Esophagus squamous epithelium (tissue), 5 donors: ENCODE data around the gene LRRC47. TPM values are rescaled to one million over a fixed set of nuclear protein-coding genes. Genes with fewer than 3 reads are reported as not detected.
"Not testable (repeated sequence)": the region's sequence is repeated elsewhere in the genome, so short reads cannot be mapped to it uniquely, and the experiment has no call there.

Experiments used
- DNase-seq: peaks from one replicate; lab custom pipeline; 2025; lab: John Stamatoyannopoulos, UW
- H3K27ac ChIP-seq, 4 donors: fragments of 200-600 bp; sonication (generic); one replicate each; pipeline ENCODE4 v1.5.1; 2016 to 2019; ENCODE audit warnings: mild to moderate bottlenecking in 1 of 4
- H3K27me3 ChIP-seq, 4 donors: fragments of 200-600 bp; sonication (generic); 1 replicate in 3 of 4; 2 replicates in 1 of 4; pipeline versions ENCODE4 v1.5.1 to v1.6.0; 2017 to 2021; ENCODE audit warnings: antibody characterized with exemption in 1 of 4
- H3K36me3 ChIP-seq, 3 donors: fragments of 200-600 bp; sonication (generic); one replicate each; pipeline ENCODE4 v1.5.1; 2016 to 2019
- H3K4me1 ChIP-seq, 3 donors: fragments of 200-600 bp; sonication (generic); one replicate each; pipeline ENCODE4 v1.5.1; 2017 to 2019
- H3K4me3 ChIP-seq, 4 donors: fragments of 200-600 bp; sonication (generic); 1 replicate in 3 of 4; 2 replicates in 1 of 4; pipeline ENCODE4 v1.5.1; 2016 to 2019; ENCODE audit warnings: mild to moderate bottlenecking in 2 of 4, moderate library complexity in 1 of 4
- H3K9me3 ChIP-seq, 3 donors: fragments of 200-600 bp; sonication (generic); one replicate each; pipeline ENCODE4 v1.5.1; 2016 to 2019
- POLR2A ChIP-seq, 4 donors: fragments of 450-650 bp; IDR thresholded peaks; one replicate each; pipeline ENCODE4 v1.6.1; 2017; ENCODE audit warnings: antibody characterized with exemption in 4 of 4, mild to moderate bottlenecking in 4 of 4, moderate library complexity in 3 of 4
- WGBS, 2 donors: methylation state at CpG; one replicate each; pipeline ENCODE4 v1.1.5; 2018; 5-methylcytosine and 5-hydroxymethylcytosine counted together
- intact Hi-C: fragments of 100-400 bp; cut with DNase I; formaldehyde crosslinking; loops from one replicate; pipeline ENCODE4 v1.15.0; 2022
- total RNA-seq, 4 donors: library from RNA; depleted of rRNA; stranded (reverse); fragments of >200 nt; gene quantifications; one replicate each; pipeline ENCODE4 v1.1.0, GENCODE V29; 2016
- TF ChIP-seq, protein P1 (sequence below), 6 experiments: fragments of 450-650 bp in 4 of 6; fragments of 200-600 bp in 2 of 6; sonication (generic) in 2 of 6; IDR thresholded peaks; one replicate each; pipeline ENCODE4 v1.5.1; 2016 to 2019; ENCODE audit warnings: antibody characterized with exemption in 6 of 6, mild to moderate bottlenecking in 4 of 6, moderate library complexity in 4 of 6
- donor health status: DM: yes; HTN: yes; CAD: no.

The LRRC47 gene
- total RNA-seq, 4 donors from 2014 or later: 23.5 to 32.6 (median 25.5) TPM

DNA sequence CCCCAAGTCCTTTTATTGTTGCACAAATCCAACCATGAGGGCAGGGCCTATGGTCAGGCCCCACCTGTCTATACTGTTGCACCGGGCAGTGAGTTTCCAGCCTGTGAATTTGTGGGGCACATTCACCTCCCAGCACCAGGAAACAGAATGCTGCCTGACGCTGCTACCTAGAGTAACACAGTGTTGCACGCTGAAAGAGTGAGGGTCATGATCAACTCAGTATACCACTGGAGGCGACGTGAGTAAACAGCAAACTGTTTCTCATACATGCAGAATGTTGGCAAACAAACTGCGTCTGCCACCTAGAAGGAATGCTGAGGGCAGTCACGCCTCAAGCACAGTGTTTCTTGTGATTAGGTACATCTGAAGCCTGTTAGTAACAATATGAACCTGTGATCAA lies 13.4 kb upstream of the LRRC47 start:
- no peak overlapping the region for H3K4me3 ChIP-seq
- no peaks in the 10 kb centered on the region for H3K4me1 ChIP-seq
- peaks cover 0 to 14% (median 0%) of the 10 kb centered on the region in 3 donors for H3K36me3 ChIP-seq
- no peak overlapping the region for H3K27ac ChIP-seq
- no peak for DNase-seq
- no peak for TF ChIP-seq POLR2A (IDR thresholded peaks at IDR 0.05)
- TF ChIP-seq, protein P1, sequence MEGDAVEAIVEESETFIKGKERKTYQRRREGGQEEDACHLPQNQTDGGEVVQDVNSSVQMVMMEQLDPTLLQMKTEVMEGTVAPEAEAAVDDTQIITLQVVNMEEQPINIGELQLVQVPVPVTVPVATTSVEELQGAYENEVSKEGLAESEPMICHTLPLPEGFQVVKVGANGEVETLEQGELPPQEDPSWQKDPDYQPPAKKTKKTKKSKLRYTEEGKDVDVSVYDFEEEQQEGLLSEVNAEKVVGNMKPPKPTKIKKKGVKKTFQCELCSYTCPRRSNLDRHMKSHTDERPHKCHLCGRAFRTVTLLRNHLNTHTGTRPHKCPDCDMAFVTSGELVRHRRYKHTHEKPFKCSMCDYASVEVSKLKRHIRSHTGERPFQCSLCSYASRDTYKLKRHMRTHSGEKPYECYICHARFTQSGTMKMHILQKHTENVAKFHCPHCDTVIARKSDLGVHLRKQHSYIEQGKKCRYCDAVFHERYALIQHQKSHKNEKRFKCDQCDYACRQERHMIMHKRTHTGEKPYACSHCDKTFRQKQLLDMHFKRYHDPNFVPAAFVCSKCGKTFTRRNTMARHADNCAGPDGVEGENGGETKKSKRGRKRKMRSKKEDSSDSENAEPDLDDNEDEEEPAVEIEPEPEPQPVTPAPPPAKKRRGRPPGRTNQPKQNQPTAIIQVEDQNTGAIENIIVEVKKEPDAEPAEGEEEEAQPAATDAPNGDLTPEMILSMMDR (IDR thresholded peaks at IDR 0.05): no peak
- no peaks in the 10 kb centered on the region for H3K9me3 ChIP-seq
- peaks cover 0 to 11% (median 0%) of the 10 kb centered on the region in 4 donors for H3K27me3 ChIP-seq
- intact Hi-C loops: no loop called here
- WGBS, 2 donors: 60 to 69% methylated on average over 7 of the region's 7 CpGs

DNA sequence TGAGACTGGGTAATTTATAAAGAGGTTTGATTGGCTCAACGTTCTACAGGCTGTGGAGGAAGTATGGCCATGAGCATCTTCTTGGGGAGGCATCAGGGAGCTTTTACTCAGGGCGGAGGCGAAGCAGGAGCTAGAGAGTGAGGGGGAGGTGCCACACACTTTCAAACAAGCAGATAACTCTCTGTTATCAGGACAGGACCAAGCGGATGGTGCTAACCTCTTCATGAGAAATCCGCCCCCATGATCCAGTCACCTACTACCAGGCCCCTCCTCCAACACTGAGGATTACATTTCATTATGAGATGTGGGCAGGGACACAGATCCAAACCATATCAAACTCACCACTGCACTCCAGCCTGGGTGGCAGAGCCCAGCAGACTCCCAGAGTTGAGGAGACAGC lies 11.5 kb upstream of the LRRC47 start:
- intact Hi-C loops: no loop called here
- WGBS, 2 donors: 75 to 94% methylated on average over 4 to 5 of the region's 5 CpGs
- Histone ChIP-seq H3K36me3 (no peaks in the 10 kb centered on the region), H3K27me3 (peaks cover 0 to 28% (median 0%) of the 10 kb centered on the region in 4 donors), H3K27ac (no peak overlapping the region), H3K4me1 (no peaks in the 10 kb centered on the region), H3K9me3 (no peaks in the 10 kb centered on the region), H3K4me3 (no peak overlapping the region)
- DNase-seq: no peak
- TF ChIP-seq POLR2A (IDR thresholded peaks at IDR 0.05): no peak
- TF ChIP-seq, protein P1 (IDR thresholded peaks at IDR 0.05): no peak

- intact Hi-C loops: no loop called here
- Histone ChIP-seq H3K4me3 (no peak overlapping the region), H3K27ac (no peak overlapping the region), H3K27me3 (peaks cover 0 to 45% (median 0%) of the 10 kb centered on the region in 4 donors), H3K9me3 (no peaks in the 10 kb centered on the region), H3K4me1 (peaks cover 0 to 4% (median 0%) of the 10 kb centered on the region in 3 donors), H3K36me3 (no peaks in the 10 kb centered on the region)
- TF ChIP-seq POLR2A (IDR thresholded peaks at IDR 0.05): no peak
- TF ChIP-seq, protein P1 (IDR thresholded peaks at IDR 0.05): no peak
- 70 to 76% methylated on average over 11 of the region's 11 CpGs for WGBS, 2 donors
- no peak for DNase-seq
Measured at GRCh38 chr1:3805038-3805437, 8.7 kb upstream of the LRRC47 start.

DNA sequence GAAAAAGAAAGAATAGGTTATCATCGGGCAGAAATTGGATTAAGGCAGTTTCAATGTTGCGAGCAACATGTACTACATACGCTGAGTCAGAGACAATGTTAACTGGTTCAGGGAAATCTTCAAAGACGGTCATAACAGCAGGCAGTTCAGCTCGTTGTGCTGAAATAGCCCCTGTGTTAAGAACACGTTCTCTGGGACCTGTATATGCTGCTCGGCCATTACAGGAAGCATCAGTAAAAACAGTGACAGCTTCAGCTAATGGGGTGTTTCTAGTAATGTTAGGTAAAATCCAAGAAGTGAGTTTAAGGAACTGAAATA lies 8.3 kb upstream of the LRRC47 start:
- H3K4me1 ChIP-seq, DNase-seq, H3K9me3 ChIP-seq, intact Hi-C loops, H3K36me3 ChIP-seq, H3K27ac ChIP-seq, H3K4me3 ChIP-seq: not testable (repeated sequence)
- WGBS, 2 donors: 31 to 64% methylated on average over 7 of the region's 7 CpGs
- H3K27me3 ChIP-seq: peaks cover 0 to 49% (median 0%) of the 10 kb centered on the region in 4 donors

DNA sequence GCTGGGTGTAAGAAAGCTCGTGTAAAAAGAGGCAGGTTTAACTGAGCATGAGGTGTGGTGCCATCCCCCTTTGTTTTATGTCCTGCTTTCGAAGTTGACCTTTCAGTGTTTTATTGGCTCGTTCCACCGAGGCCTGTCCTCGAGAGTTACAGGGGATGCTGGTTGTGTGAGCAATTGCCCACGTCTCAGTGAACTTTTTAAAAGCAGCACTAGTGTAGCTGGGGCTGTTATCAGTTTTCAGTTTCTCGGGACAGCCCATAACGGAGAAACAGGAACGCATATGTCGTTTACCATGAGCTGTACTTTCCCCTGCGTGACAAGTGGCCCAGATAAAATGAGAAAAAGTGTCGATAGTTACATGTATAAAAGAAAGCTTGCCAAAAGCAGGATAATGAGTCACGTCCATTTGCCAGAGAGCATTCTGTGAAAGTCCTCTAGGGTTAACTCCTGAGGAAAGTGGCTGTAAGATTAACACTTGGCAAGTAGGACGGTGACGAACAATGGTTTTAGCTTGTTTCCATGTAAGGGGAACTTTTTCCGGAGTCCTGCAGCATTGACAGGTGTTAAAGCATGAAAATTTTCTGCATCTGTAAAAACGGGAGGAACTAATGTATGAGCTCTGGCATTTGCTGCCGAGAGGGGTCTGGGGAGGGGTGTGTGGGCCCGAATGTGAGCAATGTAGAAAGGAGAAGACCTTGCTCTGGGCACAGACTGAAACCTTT lies 7.8 kb upstream of the LRRC47 start:
- Histone ChIP-seq H3K36me3 (no peaks in the 10 kb centered on the region), H3K4me3 (no peak overlapping the region), H3K4me1 (peaks cover 0 to 4% (median 0%) of the 10 kb centered on the region in 3 donors), H3K9me3 (no peaks in the 10 kb centered on the region), H3K27me3 (peaks cover 0 to 49% (median 0%) of the 10 kb centered on the region in 4 donors), H3K27ac (no peak overlapping the region)
- WGBS, 2 donors: 40 to 48% methylated on average over 19 of the region's 19 CpGs
- TF ChIP-seq POLR2A (IDR thresholded peaks at IDR 0.05): no peak
- TF ChIP-seq, protein P1 (IDR thresholded peaks at IDR 0.05): no peak
- DNase-seq: no peak
- intact Hi-C loops: no loop called here

- DNase-seq, H3K27ac ChIP-seq, H3K36me3 ChIP-seq, intact Hi-C loops, H3K4me3 ChIP-seq, H3K9me3 ChIP-seq: not testable (repeated sequence)
- H3K27me3 ChIP-seq: peaks cover 0 to 39% (median 0%) of the 10 kb centered on the region in 4 donors
- WGBS, 2 donors: 61 to 72% methylated on average over 3 of the region's 3 CpGs
- peaks cover 4 to 15% (median 5%) of the 10 kb centered on the region in 3 donors for H3K4me1 ChIP-seq
Measured at GRCh38 chr1:3800795-3801194, 4.5 kb upstream of the LRRC47 start.
